BLaER1 treated with 17β-estradiol and CSF1 and Interleukin-3, amounts not matched to agents 10 nM and 100 nM (cell line): ENCODE results near the gene KCNAB2.
"Not testable (repeated sequence)": the region's sequence is repeated elsewhere in the genome, so short reads cannot be mapped to it uniquely, and the experiment has no call there.

ENCODE experiments used
- H3K27ac ChIP-seq, 11 experiments: shearing (Covaris generic); formaldehyde crosslinking; 2 replicates each; pipeline ENCODE4 v1.8.1; 2022
- H3K27me3 ChIP-seq, 11 experiments: shearing (Covaris generic); formaldehyde crosslinking; 2 replicates each; pipeline ENCODE4 v1.8.1; 2022
- H3K36me3 ChIP-seq, 11 experiments: shearing (Covaris generic); formaldehyde crosslinking; 2 replicates each; pipeline ENCODE4 v1.8.1; 2022
- H3K4me1 ChIP-seq, 10 experiments: shearing (Covaris generic); formaldehyde crosslinking; 2 replicates each; pipeline ENCODE4 v1.8.1; 2022
- H3K4me2 ChIP-seq, 11 experiments: shearing (Covaris generic); formaldehyde crosslinking; 2 replicates each; pipeline ENCODE4 v1.8.1; 2022
- H3K4me3 ChIP-seq, 10 experiments: shearing (Covaris generic); formaldehyde crosslinking; 2 replicates each; pipeline ENCODE4 v1.8.1; 2022
- H3K9ac ChIP-seq, 11 experiments: shearing (Covaris generic); formaldehyde crosslinking; 2 replicates each; pipeline ENCODE4 v1.8.1; 2022
- H3K9me3 ChIP-seq, 11 experiments: shearing (Covaris generic); formaldehyde crosslinking; replicated peaks in 1 of 11; 2 replicates each; pipeline ENCODE4 v1.8.1; 2022
- H4K20me1 ChIP-seq, 11 experiments: shearing (Covaris generic); formaldehyde crosslinking; 2 replicates each; pipeline ENCODE4 v1.8.1; 2022
- Cebpa-rat ChIP-seq, 11 experiments: shearing (Covaris generic); IDR thresholded peaks; 2 replicates each; pipeline ENCODE4 v1.8.1; 2022

Gene KCNAB2

GRCh38 chr1:6012529-6013318, 33.0 kb upstream of the KCNAB2 start:
- Histone ChIP-seq H3K4me2 (peak overlapping the region; percentile 38 to 79 (median 65)), H3K9ac (peak overlapping the region in 4 of 11 experiments; percentile 1 to 45 (median 20); a peak in 2 of 22 replicates), H3K36me3 (peaks cover 0 to 11% (median 4%) of the 10 kb centered on the region in 11 experiments; a peak in 4 of 22 replicates), H3K9me3 (no peaks in the 10 kb centered on the region), H4K20me1 (peaks cover 0 to 80% (median 39%) of the 10 kb centered on the region in 11 experiments; a peak in 16 of 22 replicates), H3K4me3 (no peak overlapping the region), H3K4me1 (peaks cover 52 to 94% (median 80%) of the 10 kb centered on the region in 10 experiments), H3K27me3 (no peaks in the 10 kb centered on the region), H3K27ac (peak overlapping the region in 2 of 11 experiments; percentile 10 to 35; a peak in 2 of 22 replicates)
- no peak for TF ChIP-seq Cebpa-rat (IDR thresholded peaks at IDR 0.05)

DNA sequence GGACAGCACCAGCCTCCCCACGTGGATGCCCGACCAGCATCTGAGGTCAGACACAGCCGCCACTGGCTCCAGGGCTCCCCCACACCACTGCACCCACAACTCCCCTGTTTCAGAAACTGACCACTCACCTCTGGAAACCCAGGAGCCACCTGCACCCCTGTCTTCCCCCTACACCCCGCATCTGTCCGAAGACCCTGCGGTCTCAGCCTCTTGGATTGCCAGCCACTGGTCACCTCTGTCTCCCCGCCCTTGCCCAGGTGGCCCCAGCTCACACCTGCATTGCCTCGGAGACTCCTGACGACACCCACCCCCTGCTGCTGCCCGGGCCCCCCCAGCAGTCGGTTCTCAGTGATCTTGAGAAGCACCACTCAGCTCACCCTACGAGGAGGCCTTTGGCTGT, 32.2 kb upstream of the KCNAB2 start:
- Histone ChIP-seq H3K27me3 (no peaks in the 10 kb centered on the region), H3K9me3 (no peaks in the 10 kb centered on the region), H3K4me1 (peaks cover 44 to 94% (median 76%) of the 10 kb centered on the region in 10 experiments), H3K4me2 (peak overlapping the region in 9 of 11 experiments; percentile 38 to 79 (median 66); a peak in 18 of 22 replicates), H3K36me3 (peaks cover 0 to 15% (median 4%) of the 10 kb centered on the region in 11 experiments; a peak in 4 of 22 replicates), H3K27ac (peak overlapping the region in 2 of 11 experiments; percentile 24 to 35; a peak in 2 of 22 replicates), H3K9ac (peak overlapping the region in 3 of 11 experiments; percentile 19 to 45 (median 20); a peak in 3 of 22 replicates), H4K20me1 (peaks cover 0 to 75% (median 34%) of the 10 kb centered on the region in 11 experiments; a peak in 16 of 22 replicates), H3K4me3 (no peak overlapping the region)
- TF ChIP-seq Cebpa-rat (IDR thresholded peaks at IDR 0.05) = no peak

DNA sequence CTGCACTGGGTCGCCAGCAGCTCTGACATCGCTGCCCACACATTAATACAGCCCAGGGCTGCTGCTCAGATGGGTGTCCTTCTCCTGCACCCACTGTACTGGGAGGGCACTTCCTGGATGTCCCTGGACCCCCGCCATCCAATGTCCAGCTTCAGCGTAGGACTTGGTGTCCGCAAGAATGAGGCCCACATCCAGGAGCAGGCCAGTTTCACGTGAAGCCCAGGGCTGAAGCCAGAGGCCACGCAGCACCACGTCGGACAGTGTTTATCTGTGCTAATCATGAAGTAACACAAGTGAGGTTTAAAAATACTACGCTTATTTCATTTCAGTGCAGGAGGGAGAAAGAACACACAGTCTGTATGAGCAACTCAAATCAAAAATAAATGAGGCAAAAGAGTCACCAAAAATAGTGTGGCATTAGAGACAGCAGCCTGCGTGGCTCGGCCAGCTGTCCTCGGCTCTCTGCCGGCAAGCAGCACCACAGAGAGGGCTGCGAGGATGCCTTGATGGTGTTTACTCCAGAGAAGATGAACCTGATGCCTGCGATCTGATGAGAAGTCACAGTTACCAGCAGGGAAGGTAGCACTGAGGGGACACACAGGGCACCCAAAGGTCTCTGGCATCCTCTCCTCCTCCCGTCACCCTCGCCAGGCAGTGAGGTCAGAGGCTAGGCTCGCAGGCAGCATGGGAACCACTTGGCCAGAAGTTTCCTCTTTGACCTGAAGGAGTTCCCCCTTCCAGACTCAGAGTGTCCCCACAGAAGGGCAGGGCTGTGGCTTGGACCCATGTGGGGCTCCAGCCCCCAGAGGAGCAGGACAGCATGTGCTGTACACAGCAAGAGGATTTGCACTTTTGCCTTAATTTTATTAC, 31.3 kb upstream of the KCNAB2 start:
- Histone ChIP-seq H3K9ac (peak overlapping the region in 2 of 11 experiments; percentile 7; a peak in 1 of 22 replicates), H3K36me3 (peaks cover 0 to 16% (median 4%) of the 10 kb centered on the region in 11 experiments; a peak in 4 of 22 replicates), H3K4me1 (peaks cover 35 to 87% (median 68%) of the 10 kb centered on the region in 10 experiments), H4K20me1 (peaks cover 0 to 66% (median 26%) of the 10 kb centered on the region in 11 experiments; a peak in 14 of 22 replicates), H3K27ac (peak overlapping the region in 3 of 11 experiments; percentile 0 to 18 (median 17); a peak in 1 of 22 replicates), H3K4me3 (no peak overlapping the region), H3K9me3 (no peaks in the 10 kb centered on the region), H3K27me3 (no peaks in the 10 kb centered on the region), H3K4me2 (peak overlapping the region; percentile 17 to 76 (median 64); a peak in 18 of 22 replicates)
- no peak for TF ChIP-seq Cebpa-rat (IDR thresholded peaks at IDR 0.05)

- Histone ChIP-seq H3K27me3 (no peaks in the 10 kb centered on the region), H3K36me3 (peaks cover 0 to 16% (median 4%) of the 10 kb centered on the region in 11 experiments; a peak in 4 of 22 replicates), H3K9ac (no peak overlapping the region), H3K4me2 (0 out of 22 replicates have a peak overlapping the region, but pooled peaks of 1 of the 11 experiments have one; percentile 3), H3K4me3 (no peak overlapping the region), H4K20me1 (peaks cover 0 to 50% (median 20%) of the 10 kb centered on the region in 11 experiments; a peak in 13 of 22 replicates), H3K27ac (no peak overlapping the region), H3K4me1 (peaks cover 29 to 67% (median 49%) of the 10 kb centered on the region in 10 experiments), H3K9me3 (no peaks in the 10 kb centered on the region; a peak in 1 of 22 replicates)
- no peak for TF ChIP-seq Cebpa-rat (IDR thresholded peaks at IDR 0.05)
Measured at GRCh38 chr1:6016191-6016865, 29.4 kb upstream of the KCNAB2 start.

GRCh38 chr1:6017654-6018053, 28.0 kb upstream of the KCNAB2 start:
- H3K4me1 ChIP-seq = peaks cover 30 to 62% (median 43%) of the 10 kb centered on the region in 10 experiments
- H3K4me3 ChIP-seq, H3K9ac ChIP-seq, H3K9me3 ChIP-seq, H3K27ac ChIP-seq, H3K27me3 ChIP-seq: not testable (repeated sequence)
- H3K4me2 ChIP-seq = peak overlapping the region in 3 of 11 experiments; percentile 14 to 25 (median 19); a peak in 2 of 22 replicates
- H3K36me3 ChIP-seq = peaks cover 0 to 16% (median 4%) of the 10 kb centered on the region in 11 experiments; a peak in 4 of 22 replicates
- peaks cover 0 to 42% (median 15%) of the 10 kb centered on the region in 11 experiments; a peak in 13 of 22 replicates for H4K20me1 ChIP-seq

- H3K9ac ChIP-seq = no peak overlapping the region
- peaks cover 0 to 5% (median 0%) of the 10 kb centered on the region in 11 experiments; a peak in 2 of 22 replicates for H3K36me3 ChIP-seq
- peaks cover 0 to 9% (median 0%) of the 10 kb centered on the region in 11 experiments; a peak in 6 of 22 replicates for H3K9me3 ChIP-seq
- no peak for TF ChIP-seq Cebpa-rat (IDR thresholded peaks at IDR 0.05)
- no peak overlapping the region for H3K4me2 ChIP-seq
- H3K27ac ChIP-seq = no peak overlapping the region
- no peak overlapping the region for H3K4me3 ChIP-seq
- no peaks in the 10 kb centered on the region for H3K27me3 ChIP-seq
- peaks cover 0 to 25% (median 0%) of the 10 kb centered on the region in 11 experiments; a peak in 8 of 22 replicates for H4K20me1 ChIP-seq
- H3K4me1 ChIP-seq = peaks cover 15 to 58% (median 29%) of the 10 kb centered on the region in 10 experiments
Measured at GRCh38 chr1:6019166-6019845, 26.4 kb upstream of the KCNAB2 start.

GRCh38 chr1:6022193-6022592, 23.5 kb upstream of the KCNAB2 start:
- Histone ChIP-seq H3K4me1 (peaks cover 17 to 57% (median 24%) of the 10 kb centered on the region in 10 experiments), H3K9me3 (peaks cover 0 to 9% (median 0%) of the 10 kb centered on the region in 11 experiments; a peak in 6 of 22 replicates), H3K9ac (no peak overlapping the region), H3K27me3 (no peaks in the 10 kb centered on the region), H4K20me1 (peaks cover 0 to 10% (median 0%) of the 10 kb centered on the region in 11 experiments; a peak in 3 of 22 replicates), H3K27ac (no peak overlapping the region), H3K4me3 (no peak overlapping the region), H3K4me2 (no peak overlapping the region), H3K36me3 (0 out of 22 replicates have a peak, but pooled peaks cover 0 to 5% (median 0%) of the 10 kb centered on the region in 11 experiments)
- TF ChIP-seq Cebpa-rat (IDR thresholded peaks at IDR 0.05) = no peak
